H1 (cell line): Measurements from ENCODE around the gene FHIT. TPM values are rescaled to one million over a fixed set of nuclear protein-coding genes. Genes with fewer than 3 reads are reported as not detected.

ENCODE experiments used
- ASH2L ChIP-seq: fragments of 200-600, 300-600 bp; sonication (generic); IDR thresholded peaks from one replicate; pipeline ENCODE4 v1.7.1; 2017; ENCODE audit warnings: low read length
- ATF2 ChIP-seq: IDR thresholded peaks from 2 replicates; pipeline ENCODE4 v1.6.1; 2012; ENCODE audit warnings: low read length, inconsistent platforms
- BCL11A ChIP-seq, 2 experiments: IDR thresholded peaks; one replicate each; pipeline ENCODE4 v1.6.1; 2011; ENCODE audit warnings: low read depth in 2 of 2, low read length in 2 of 2, mild to moderate bottlenecking in 2 of 2
- CEBPB ChIP-seq: IDR thresholded peaks from 2 replicates; pipeline ENCODE4 v1.6.1; 2012; ENCODE audit warnings: low read depth, low read length
- CHD2 ChIP-seq: IDR thresholded peaks from 2 replicates; pipeline ENCODE4 v1.6.1; 2012; ENCODE audit warnings: low read length, improper control_type of control experiment
- CHD7 ChIP-seq: fragments of 300-600 bp; sonication (generic); IDR thresholded peaks from 2 replicates; pipeline ENCODE4 v1.7.1; 2012; ENCODE audit warnings: low read length, moderate library complexity, mild to moderate bottlenecking, inconsistent platforms; ENCODE audit not compliant: insufficient replicate concordance
- POLR2A ChIP-seq, 2 experiments: IDR thresholded peaks; 1 replicate in 1 of 2; 2 replicates in 1 of 2; pipeline ENCODE4 v1.6.1; 2011; ENCODE audit warnings: low read depth in 2 of 2, low read length in 2 of 2, mild to moderate bottlenecking in 2 of 2; ENCODE audit errors: control extremely low read depth in 1 of 2
- RAD21 ChIP-seq, 2 experiments: IDR thresholded peaks in 1 of 2; conservative IDR thresholded peaks in 1 of 2; 2 replicates each; pipeline ENCODE4 v1.6.1; 2011; ENCODE audit warnings: low read depth in 2 of 2, low read length in 2 of 2, improper control_type of control experiment in 1 of 2, inconsistent platforms in 1 of 2, mild to moderate bottlenecking in 1 of 2, moderate library complexity in 1 of 2
- RXRA ChIP-seq: IDR thresholded peaks from 2 replicates; pipeline ENCODE4 v1.6.1; 2011; ENCODE audit warnings: low read depth, mild to moderate bottlenecking, low read length, moderate library complexity; ENCODE audit not compliant: insufficient read depth
- SAP30 ChIP-seq: fragments of 300-600 bp; sonication (generic); IDR thresholded peaks from 2 replicates; pipeline ENCODE4 v1.7.1; 2012; ENCODE audit warnings: low read length, moderate library complexity, mild to moderate bottlenecking, inconsistent platforms; ENCODE audit not compliant: insufficient read depth, insufficient replicate concordance
- TCF12 ChIP-seq: IDR thresholded peaks from 2 replicates; pipeline ENCODE4 v1.6.1; 2011; ENCODE audit warnings: low read depth, mild to moderate bottlenecking, low read length
- polyA plus RNA-seq, 7 experiments: library from polyadenylated mRNA; depleted of rRNA in 3 of 7; stranded (reverse) in 5 of 7; unstranded in 2 of 7; fragments of >200 nt in 5 of 7; fragments of 200-250 nt in 2 of 7; gene quantifications; 1 replicate in 5 of 7; 2 replicates in 1 of 7; 4 replicates in 1 of 7; pipeline versions ENCODE4 v1.2.1 to v1.2.3, GENCODE V29; 2011 to 2013; ENCODE audit warnings: missing spikeins in 2 of 7, mixed read lengths in 2 of 7
- total RNA-seq: library from RNA; stranded (reverse); fragmentation: NEBNext Ultra II Directional; extraction: Animal tissue kit (Norgen Biotek cat#: 25700); gene quantifications from 2 replicates; pipeline ENCODE4 v1.2.1, GENCODE V29; 2021

The FHIT gene
- total and polyA plus RNA-seq, 2 of the 8 experiments (the other 6 are each of a cell fraction or from before 2014, with no cell fraction given): 1.2 to 3.2 TPM

GRCh38 chr3:60827666-60828065, 423.6 kb downstream of the FHIT start (continued):
- TF ChIP-seq CHD7 (no peak), TCF12 (no peak), BCL11A (IDR thresholded peaks at IDR 0.05; ENCODE audit: low read depth in 2 of 2, low read length in 2 of 2) (no peak), SAP30 (no peak), ASH2L (no peak), CHD2 (no peak), RXRA (no peak), RAD21 (IDR thresholded peaks at IDR 0.05 in 1 of 2, conservative IDR thresholded peaks at IDR 0.05 in 1 of 2; ENCODE audit: low read depth in 2 of 2, low read length in 2 of 2) (no peak), ATF2 (no peak), POLR2A (IDR thresholded peaks at IDR 0.05; ENCODE audit: control extremely low read depth in 1 of 2, low read depth in 2 of 2, low read length in 2 of 2) (no peak), CEBPB (no peak)
